PC-3 (cell line): ENCODE measurements around the gene GPC6. TPM values are rescaled to one million over a fixed set of nuclear protein-coding genes. Genes with fewer than 3 reads are reported as not detected.

Source experiments
- ATAC-seq: fragments of 200-7000 bp; cut with Tn5 transposase; 2 replicates; pipeline ENCODE4 v1.9.1; 2020; ENCODE audit warnings: mild to moderate bottlenecking, moderate library complexity
- BruUV-seq: library from RNA; stranded (reverse); fragments of 400-500 nt; replicated peaks from 2 replicates; lab custom pipeline; 2021; lab: Mats Ljungman, UMichigan
- CTCF ChIA-PET: fragments of 300-600 bp; sonication (Branson Sonifier 250); formaldehyde crosslinking; loops from one replicate; lab custom pipeline; 2022; ENCODE audit warnings: antibody characterized with exemption; lab: Charles Lee
- POLR2A ChIA-PET: fragments of 300-600 bp; sonication (Branson Sonifier 250); formaldehyde crosslinking; loops from one replicate; lab custom pipeline; 2022; ENCODE audit warnings: antibody characterized with exemption; ENCODE audit not compliant: unreplicated experiment; lab: Charles Lee
- DNase-seq: peaks from one replicate; pipeline ENCODE4 v3.0.0-alpha.2; 2015
- H2AFZ ChIP-seq: fragments of 300-600 bp; sonication (generic); 2 replicates; pipeline ENCODE4 v1.6.0; 2016; ENCODE audit warnings: antibody characterized with exemption, low read length
- H3F3A ChIP-seq: fragments of 300-600 bp; sonication (generic); one replicate; pipeline ENCODE4 v1.6.0; 2017; ENCODE audit warnings: antibody characterized with exemption, low read length, control low read depth, mild to moderate bottlenecking; ENCODE audit not compliant: unreplicated experiment
- H3K27ac ChIP-seq: fragments of 300-600 bp; sonication (generic); 2 replicates; pipeline ENCODE4 v1.5.1; 2016; ENCODE audit warnings: mild to moderate bottlenecking, low read length
- H3K27me3 ChIP-seq: fragments of 300-600 bp; sonication (generic); 2 replicates; pipeline ENCODE4 v1.6.1; 2016; ENCODE audit warnings: low read length, mixed read lengths
- H3K36me3 ChIP-seq: fragments of 300-600 bp; sonication (generic); 2 replicates; pipeline ENCODE4 v1.6.1; 2016; ENCODE audit warnings: low read depth, mixed run types, low read length, mixed read lengths
- H3K4me1 ChIP-seq: fragments of 300-600 bp; sonication (generic); 2 replicates; pipeline ENCODE4 v1.5.1; 2016; ENCODE audit warnings: low read length; ENCODE audit not compliant: insufficient read depth
- H3K4me2 ChIP-seq: fragments of 300-600 bp; sonication (generic); 2 replicates; pipeline ENCODE4 v1.6.0; 2016; ENCODE audit warnings: low read length
- H3K4me3 ChIP-seq: fragments of 300-600 bp; sonication (generic); 2 replicates; pipeline ENCODE4 v1.5.1; 2016; ENCODE audit warnings: mild to moderate bottlenecking, low read length, mixed read lengths
- H3K79me2 ChIP-seq: fragments of 300-600 bp; sonication (generic); 2 replicates; pipeline ENCODE4 v1.6.1; 2017; ENCODE audit warnings: low read length, mixed read lengths
- H3K9ac ChIP-seq: fragments of 300-600 bp; sonication (generic); 2 replicates; pipeline ENCODE4 v1.6.0; 2016; ENCODE audit warnings: mild to moderate bottlenecking, low read length
- H3K9me2 ChIP-seq: fragments of 300-600 bp; sonication (generic); replicated peaks from 2 replicates; pipeline ENCODE4 v1.6.1; 2016; ENCODE audit warnings: mixed run types, low read length, mixed read lengths
- H3K9me3 ChIP-seq: fragments of 300-600 bp; sonication (generic); 2 replicates; pipeline ENCODE4 v1.6.1; 2016; ENCODE audit warnings: low read length, mixed read lengths
- H4K20me1 ChIP-seq: fragments of 300-600 bp; sonication (generic); 2 replicates; pipeline ENCODE4 v1.6.1; 2016; ENCODE audit warnings: low read length, mixed read lengths
- EZH2 ChIP-seq: fragments of 300-600 bp; sonication (generic); IDR thresholded peaks from one replicate; pipeline ENCODE4 v1.6.1; 2017; ENCODE audit warnings: antibody characterized with exemption, mild to moderate bottlenecking, low read length; ENCODE audit not compliant: unreplicated experiment
- EZH2phosphoT487 ChIP-seq: fragments of 300-600 bp; sonication (generic); IDR thresholded peaks from 2 replicates; pipeline ENCODE4 v1.6.1; 2018; ENCODE audit warnings: mild to moderate bottlenecking, antibody characterized with exemption, low read length, borderline replicate concordance
- intact Hi-C: fragments of 100-400 bp; cut with micrococcal nuclease; formaldehyde crosslinking; loops from 2 replicates; pipeline ENCODE4 v1.9.0; 2023
- total RNA-seq: library from RNA; depleted of rRNA; stranded (reverse); fragments of >200 nt; gene quantifications from 2 replicates; pipeline ENCODE4 v1.2.3, GENCODE V29; 2014
- TF ChIP-seq, protein P1 (sequence below): fragments of 300-600 bp; sonication (generic); conservative IDR thresholded peaks from 2 replicates; pipeline ENCODE4 v1.5.1; 2017; ENCODE audit warnings: antibody characterized with exemption, low read depth, mild to moderate bottlenecking, low read length

The GPC6 gene
- total RNA-seq, 1 experiment from 2014 or later = 3.5 TPM

- intact Hi-C loops = no loop called here
- Histone ChIP-seq H3K4me3 (no peak overlapping the region), H2AFZ (no peak overlapping the region), H3K27me3 (no peaks in the 10 kb centered on the region), H3K9ac (no peak overlapping the region), H3K4me2 (no peak overlapping the region), H4K20me1 (no peaks in the 10 kb centered on the region), H3K27ac (no peak overlapping the region), H3K9me3 (no peaks in the 10 kb centered on the region), H3K79me2 (no peaks in the 10 kb centered on the region), H3K4me1 (no peaks in the 10 kb centered on the region), H3K36me3 (no peaks in the 10 kb centered on the region), H3K9me2 (no peaks in the 10 kb centered on the region), H3F3A (no peaks in the 10 kb centered on the region)
- ChIA-PET POLR2A (no interaction called here), CTCF (no interaction called here)
- no peak for ATAC-seq
- DNase-seq = no peak
- BruUV-seq = no TSS peak
- no peak for TF ChIP-seq EZH2
- no peak for TF ChIP-seq EZH2phosphoT487
- TF ChIP-seq, protein P1, sequence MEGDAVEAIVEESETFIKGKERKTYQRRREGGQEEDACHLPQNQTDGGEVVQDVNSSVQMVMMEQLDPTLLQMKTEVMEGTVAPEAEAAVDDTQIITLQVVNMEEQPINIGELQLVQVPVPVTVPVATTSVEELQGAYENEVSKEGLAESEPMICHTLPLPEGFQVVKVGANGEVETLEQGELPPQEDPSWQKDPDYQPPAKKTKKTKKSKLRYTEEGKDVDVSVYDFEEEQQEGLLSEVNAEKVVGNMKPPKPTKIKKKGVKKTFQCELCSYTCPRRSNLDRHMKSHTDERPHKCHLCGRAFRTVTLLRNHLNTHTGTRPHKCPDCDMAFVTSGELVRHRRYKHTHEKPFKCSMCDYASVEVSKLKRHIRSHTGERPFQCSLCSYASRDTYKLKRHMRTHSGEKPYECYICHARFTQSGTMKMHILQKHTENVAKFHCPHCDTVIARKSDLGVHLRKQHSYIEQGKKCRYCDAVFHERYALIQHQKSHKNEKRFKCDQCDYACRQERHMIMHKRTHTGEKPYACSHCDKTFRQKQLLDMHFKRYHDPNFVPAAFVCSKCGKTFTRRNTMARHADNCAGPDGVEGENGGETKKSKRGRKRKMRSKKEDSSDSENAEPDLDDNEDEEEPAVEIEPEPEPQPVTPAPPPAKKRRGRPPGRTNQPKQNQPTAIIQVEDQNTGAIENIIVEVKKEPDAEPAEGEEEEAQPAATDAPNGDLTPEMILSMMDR = no peak
Observed at GRCh38 chr13:94259984-94260383, 1033.4 kb downstream of the GPC6 start.

DNA sequence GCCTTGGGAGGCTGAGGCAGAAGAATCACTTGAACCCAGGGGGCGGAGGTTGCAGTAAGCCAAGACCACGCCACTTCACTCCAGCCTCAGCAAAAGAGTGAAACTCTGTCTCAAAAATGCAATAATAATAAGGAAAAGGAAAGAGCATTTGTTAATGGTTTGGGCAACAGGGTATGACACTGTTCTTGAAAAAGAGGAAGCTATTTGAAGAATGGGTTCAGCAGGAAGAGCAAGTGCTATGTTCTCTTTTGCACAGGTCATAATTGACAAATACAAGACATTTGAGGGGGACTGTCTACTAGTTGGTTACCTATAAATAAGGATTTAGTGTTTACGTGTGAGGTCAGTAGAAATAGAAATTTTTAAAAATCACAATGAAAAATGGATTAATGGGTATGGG is 1034.6 kb downstream of the GPC6 start:
- no peaks in the 10 kb centered on the region for H3K4me1 ChIP-seq
- ChIA-PET CTCF (no interaction called here), POLR2A (no interaction called here)
- H3K79me2 ChIP-seq = no peaks in the 10 kb centered on the region
- H3K4me2 ChIP-seq = no peak overlapping the region
- no peak for ATAC-seq
- H3F3A ChIP-seq = no peaks in the 10 kb centered on the region
- no peak for DNase-seq
- intact Hi-C loops = no loop called here
- H3K36me3 ChIP-seq = no peaks in the 10 kb centered on the region
- no peak overlapping the region for H3K4me3 ChIP-seq
- H3K9ac ChIP-seq = no peak overlapping the region
- no peaks in the 10 kb centered on the region for H4K20me1 ChIP-seq
- no TSS peak for BruUV-seq
- H2AFZ ChIP-seq = no peak overlapping the region
- no peaks in the 10 kb centered on the region for H3K9me2 ChIP-seq
- H3K9me3 ChIP-seq = no peaks in the 10 kb centered on the region
- H3K27me3 ChIP-seq = no peaks in the 10 kb centered on the region
- no peak overlapping the region for H3K27ac ChIP-seq
- TF ChIP-seq EZH2phosphoT487 (no peak), EZH2 (no peak)
- TF ChIP-seq, protein P1 = no peak

DNA sequence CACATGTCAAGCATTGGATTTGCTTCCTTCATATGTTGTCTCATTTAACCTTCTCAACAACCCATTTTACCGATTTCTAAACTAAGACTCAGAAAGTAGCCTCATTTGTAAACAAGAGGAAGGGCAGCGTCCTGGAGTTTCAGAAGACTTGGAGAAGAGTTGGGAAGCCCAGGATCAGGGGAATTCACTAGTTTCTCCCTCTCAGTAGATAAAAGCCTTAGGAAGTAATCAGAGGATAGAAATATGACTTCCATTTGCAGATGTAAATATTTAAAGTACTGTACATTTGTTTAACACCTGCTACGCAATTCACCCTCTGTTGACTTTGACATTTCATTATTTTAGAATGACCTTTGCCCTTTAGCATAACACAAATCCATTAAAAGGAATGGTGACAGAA is 1036.4 kb downstream of the GPC6 start:
- no peak for ATAC-seq
- CTCF ChIA-PET = no interaction called here
- Histone ChIP-seq H3K4me3 (no peak overlapping the region), H3F3A (no peaks in the 10 kb centered on the region), H3K9ac (no peak overlapping the region), H3K4me1 (no peaks in the 10 kb centered on the region), H3K36me3 (no peaks in the 10 kb centered on the region), H3K4me2 (no peak overlapping the region), H3K79me2 (no peaks in the 10 kb centered on the region), H3K9me3 (no peaks in the 10 kb centered on the region), H2AFZ (no peak overlapping the region), H3K9me2 (no peaks in the 10 kb centered on the region), H3K27me3 (no peaks in the 10 kb centered on the region), H3K27ac (no peak overlapping the region), H4K20me1 (no peaks in the 10 kb centered on the region)
- no peak for DNase-seq
- POLR2A ChIA-PET = no interaction called here
- intact Hi-C loops = no loop called here
- BruUV-seq = no TSS peak
- no peak for TF ChIP-seq EZH2
- TF ChIP-seq, protein P1 = no peak
- TF ChIP-seq EZH2phosphoT487 = no peak
